Measurements from ENCODE around the gene GADD45B. TPM values are rescaled to one million over a fixed set of nuclear protein-coding genes. Genes with fewer than 3 reads are reported as not detected.

The GADD45B gene
- total RNA-seq, 6 experiments from 2014 or later: 35.5 to 55.7 (median 39.1) TPM

DNA sequence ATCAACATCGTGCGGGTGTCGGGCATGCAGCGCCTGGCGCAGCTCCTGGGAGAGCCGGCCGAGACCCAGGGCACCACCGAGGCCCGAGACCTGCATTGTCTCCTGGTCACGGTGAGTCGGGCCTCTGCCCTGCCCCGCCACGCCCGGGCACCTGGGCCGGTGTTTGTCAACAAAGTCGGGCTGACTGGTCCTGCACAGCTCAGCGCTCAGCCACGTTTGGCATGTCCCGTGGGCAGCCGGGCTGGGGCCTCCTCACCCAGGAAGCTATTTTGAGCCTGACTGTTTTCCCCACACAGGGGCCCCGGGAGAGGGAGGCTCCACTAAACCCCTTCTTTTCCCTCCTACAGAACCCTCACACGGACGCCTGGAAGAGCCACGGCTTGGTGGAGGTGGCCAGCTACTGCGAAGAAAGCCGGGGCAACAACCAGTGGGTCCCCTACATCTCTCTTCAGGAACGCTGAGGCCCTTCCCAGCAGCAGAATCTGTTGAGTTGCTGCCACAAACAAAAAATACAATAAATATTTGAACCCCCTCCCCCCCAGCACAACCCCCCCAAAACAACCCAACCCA is 1.3 kb downstream of the GADD45B start:
- peak overlapping the region; percentile 99 for H3K4me3 Mint-ChIP-seq
- H3K27me3 Mint-ChIP-seq (ENCODE audit: insufficient read depth): peaks cover 23% of the 10 kb centered on the region
- H3K9me3 Mint-ChIP-seq: peaks cover 9% of the 10 kb centered on the region
- TF ChIP-seq, protein P1, sequence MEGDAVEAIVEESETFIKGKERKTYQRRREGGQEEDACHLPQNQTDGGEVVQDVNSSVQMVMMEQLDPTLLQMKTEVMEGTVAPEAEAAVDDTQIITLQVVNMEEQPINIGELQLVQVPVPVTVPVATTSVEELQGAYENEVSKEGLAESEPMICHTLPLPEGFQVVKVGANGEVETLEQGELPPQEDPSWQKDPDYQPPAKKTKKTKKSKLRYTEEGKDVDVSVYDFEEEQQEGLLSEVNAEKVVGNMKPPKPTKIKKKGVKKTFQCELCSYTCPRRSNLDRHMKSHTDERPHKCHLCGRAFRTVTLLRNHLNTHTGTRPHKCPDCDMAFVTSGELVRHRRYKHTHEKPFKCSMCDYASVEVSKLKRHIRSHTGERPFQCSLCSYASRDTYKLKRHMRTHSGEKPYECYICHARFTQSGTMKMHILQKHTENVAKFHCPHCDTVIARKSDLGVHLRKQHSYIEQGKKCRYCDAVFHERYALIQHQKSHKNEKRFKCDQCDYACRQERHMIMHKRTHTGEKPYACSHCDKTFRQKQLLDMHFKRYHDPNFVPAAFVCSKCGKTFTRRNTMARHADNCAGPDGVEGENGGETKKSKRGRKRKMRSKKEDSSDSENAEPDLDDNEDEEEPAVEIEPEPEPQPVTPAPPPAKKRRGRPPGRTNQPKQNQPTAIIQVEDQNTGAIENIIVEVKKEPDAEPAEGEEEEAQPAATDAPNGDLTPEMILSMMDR (IDR thresholded peaks at IDR 0.05): no peak
- H3K27ac Mint-ChIP-seq: peak overlapping the region; percentile 92
- H3K36me3 Mint-ChIP-seq (ENCODE audit: low read depth): peaks cover 23% of the 10 kb centered on the region
- H3K4me1 Mint-ChIP-seq (ENCODE audit: low read depth): no peaks in the 10 kb centered on the region
- DNase-seq: peak; percentile 25

DNA sequence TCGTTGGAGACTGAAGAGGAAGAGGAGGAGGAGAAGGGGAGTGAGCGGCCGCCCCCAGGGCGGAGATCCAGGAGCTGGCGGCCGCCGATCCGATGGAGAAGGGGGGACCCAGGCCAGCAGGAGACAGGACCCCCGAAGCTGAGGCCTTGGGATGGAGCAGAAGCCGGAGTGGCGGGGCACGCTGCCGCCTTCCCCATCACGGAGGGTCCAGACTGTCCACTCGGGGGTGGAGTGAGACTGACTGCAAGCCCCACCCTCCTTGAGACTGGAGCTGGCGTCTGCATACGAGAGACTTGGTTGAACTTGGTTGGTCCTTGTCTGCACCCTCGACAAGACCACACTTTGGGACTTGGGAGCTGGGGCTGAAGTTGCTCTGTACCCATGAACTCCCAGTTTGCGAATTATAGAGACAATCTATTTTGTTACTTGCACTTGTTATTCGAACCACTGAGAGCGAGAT is 1.8 kb downstream of the GADD45B start:
- peaks cover 23% of the 10 kb centered on the region for H3K36me3 Mint-ChIP-seq (ENCODE audit: low read depth)
- H3K4me1 Mint-ChIP-seq (ENCODE audit: low read depth): no peaks in the 10 kb centered on the region
- peak; percentile 17 for DNase-seq
- peak overlapping the region; percentile 99 for H3K4me3 Mint-ChIP-seq
- H3K9me3 Mint-ChIP-seq: peaks cover 9% of the 10 kb centered on the region
- TF ChIP-seq, protein P1 (IDR thresholded peaks at IDR 0.05): no peak
- peaks cover 23% of the 10 kb centered on the region for H3K27me3 Mint-ChIP-seq (ENCODE audit: insufficient read depth)
- peak overlapping the region; percentile 92 for H3K27ac Mint-ChIP-seq

DNA sequence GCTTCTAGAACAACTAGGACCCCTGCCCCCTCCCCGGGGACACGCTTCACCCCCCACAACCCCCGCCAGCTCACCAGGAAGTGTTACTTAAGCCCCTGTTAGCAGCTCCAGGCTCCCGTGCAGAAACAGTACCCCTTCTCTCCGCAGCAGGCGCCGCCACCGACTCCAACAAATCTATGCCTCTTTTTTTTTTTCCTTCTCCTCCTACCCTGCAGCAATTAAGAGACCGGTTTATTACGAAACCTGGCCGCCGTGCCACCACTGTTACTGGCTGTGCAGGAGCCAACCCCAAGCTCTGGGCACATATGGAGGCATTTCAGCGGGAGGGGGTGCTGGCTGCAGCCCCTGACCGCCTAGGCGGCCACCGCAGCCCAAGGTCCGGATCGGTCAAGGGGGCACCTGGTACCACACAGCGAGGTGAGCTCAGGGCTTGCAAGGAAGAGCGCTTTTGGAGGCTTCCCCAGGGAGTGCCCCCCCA is 2.4 kb downstream of the GADD45B start:
- TF ChIP-seq, protein P1 (IDR thresholded peaks at IDR 0.05): peak; percentile 46
- DNase-seq: peak; percentile 60
- Mint-ChIP-seq H3K27me3 (ENCODE audit: insufficient read depth) (peaks cover 23% of the 10 kb centered on the region), H3K9me3 (peaks cover 9% of the 10 kb centered on the region), H3K4me3 (peak overlapping the region; percentile 99), H3K4me1 (ENCODE audit: low read depth) (no peaks in the 10 kb centered on the region), H3K36me3 (ENCODE audit: low read depth) (peaks cover 23% of the 10 kb centered on the region), H3K27ac (peak overlapping the region; percentile 92)

DNA sequence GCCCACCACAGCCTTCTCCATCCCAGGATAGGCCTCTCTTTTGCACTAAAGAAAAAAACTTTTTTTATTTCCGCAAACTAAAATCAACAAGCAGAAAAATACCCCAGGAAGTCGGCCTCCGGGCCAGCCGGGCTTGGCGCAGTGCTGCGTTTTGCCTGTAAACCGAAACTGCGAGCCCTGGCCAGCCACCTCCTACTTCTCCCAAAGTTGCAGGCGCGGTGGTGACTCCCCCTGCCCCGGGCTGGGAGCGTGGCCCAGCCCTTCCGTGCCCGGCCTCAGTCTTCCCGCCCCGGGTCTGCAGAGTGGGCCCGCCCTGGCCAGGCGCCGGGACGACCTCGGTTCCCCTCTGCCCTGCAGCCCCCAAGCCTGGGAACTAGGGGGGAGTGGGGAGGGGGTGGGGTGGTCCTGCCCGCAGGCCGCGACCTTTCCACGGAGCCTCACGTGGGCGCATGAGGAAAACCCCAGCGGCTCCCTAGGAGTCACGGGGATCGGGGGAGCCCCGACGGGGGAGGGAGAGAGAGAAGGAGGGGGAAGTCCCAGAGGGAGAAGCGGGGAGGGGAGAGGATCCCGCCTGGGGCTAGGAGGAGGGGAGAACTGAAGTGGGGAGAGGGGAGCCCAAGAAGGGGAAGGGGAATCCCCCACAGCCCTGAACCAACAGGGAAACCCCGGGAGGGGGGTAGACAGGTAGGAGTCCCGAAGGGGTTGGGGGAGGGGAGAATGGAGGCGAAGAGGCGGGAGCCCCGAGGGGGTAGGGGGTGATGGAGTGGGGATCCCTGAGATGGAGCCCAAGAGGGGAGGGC is 3.0 kb downstream of the GADD45B start:
- TF ChIP-seq, protein P1 (IDR thresholded peaks at IDR 0.05): no peak
- H3K4me1 Mint-ChIP-seq (ENCODE audit: low read depth): no peaks in the 10 kb centered on the region
- H3K4me3 Mint-ChIP-seq: peak overlapping the region; percentile 99
- H3K27ac Mint-ChIP-seq: peak overlapping the region; percentile 92
- H3K9me3 Mint-ChIP-seq: peaks cover 9% of the 10 kb centered on the region
- DNase-seq: peak; percentile 68
- peaks cover 23% of the 10 kb centered on the region for H3K36me3 Mint-ChIP-seq (ENCODE audit: low read depth)
- H3K27me3 Mint-ChIP-seq (ENCODE audit: insufficient read depth): peaks cover 23% of the 10 kb centered on the region

DNA sequence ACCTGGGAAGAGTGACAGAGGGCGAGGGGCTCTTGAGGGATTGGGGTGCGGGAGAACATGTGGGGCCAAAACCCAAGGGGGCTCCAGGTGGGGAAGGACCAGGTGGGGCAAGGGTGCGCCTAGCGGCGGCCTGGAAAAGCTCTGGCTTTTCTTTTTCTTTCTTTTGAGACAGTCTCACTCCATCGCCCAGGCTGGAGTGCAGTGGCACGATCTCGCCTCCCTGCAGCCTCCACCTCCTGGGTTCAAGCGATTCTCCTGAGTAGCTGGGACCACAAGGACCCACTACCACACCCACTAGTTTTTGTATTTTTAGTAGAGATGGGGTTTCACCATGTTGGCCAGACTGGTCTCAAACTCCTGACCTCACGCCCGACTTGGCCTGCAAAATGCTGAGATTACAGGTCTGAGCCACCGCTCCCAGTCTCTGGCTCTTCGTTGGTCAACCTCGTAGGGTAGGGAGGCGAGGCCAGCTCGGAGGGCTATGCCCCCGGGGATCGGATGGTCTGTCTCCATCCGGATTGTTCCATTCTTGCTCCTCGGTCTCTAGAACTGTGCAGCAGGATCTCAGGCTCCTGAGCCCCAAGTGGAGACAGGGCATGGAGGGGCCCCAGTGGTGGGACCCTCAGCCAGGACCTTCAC is 3.7 kb downstream of the GADD45B start:
- Mint-ChIP-seq H3K4me1 (ENCODE audit: low read depth) (no peaks in the 10 kb centered on the region), H3K9me3 (peaks cover 9% of the 10 kb centered on the region), H3K36me3 (ENCODE audit: low read depth) (peaks cover 23% of the 10 kb centered on the region), H3K27me3 (ENCODE audit: insufficient read depth) (peaks cover 25% of the 10 kb centered on the region), H3K4me3 (peak overlapping the region; percentile 34), H3K27ac (peak overlapping the region; percentile 36; the same call in 1 of the 2 replicates)
- DNase-seq: peak; percentile 15
- TF ChIP-seq, protein P1 (IDR thresholded peaks at IDR 0.05): no peak

Measured in HFFc6 (cell line).